A673 (cell line): ENCODE data around the gene SLC8A3. TPM values are rescaled to one million over a fixed set of nuclear protein-coding genes. Genes with fewer than 3 reads are reported as not detected.

Source experiments
- BruUV-seq: library from RNA; stranded (reverse); fragments of 400-500 nt; replicated peaks from 2 replicates; lab custom pipeline; 2021; lab: Mats Ljungman, UMichigan
- CTCF ChIA-PET: fragments of 300-600 bp; sonication (Branson Sonifier 250); formaldehyde crosslinking; loops from one replicate; lab custom pipeline; 2022; ENCODE audit warnings: antibody characterized with exemption; lab: Charles Lee
- POLR2A ChIA-PET: fragments of 300-600 bp; sonication (Branson Sonifier 250); formaldehyde crosslinking; loops from one replicate; lab custom pipeline; 2022; ENCODE audit warnings: antibody characterized with exemption; ENCODE audit not compliant: low non-redundant PET; lab: Charles Lee
- DNase-seq: peaks from one replicate; pipeline ENCODE4 v3.0.0-alpha.2; 2015; ENCODE audit warnings: low spot score
- H3K27ac ChIP-seq: fragments of 200-600 bp; sonication (generic); 2 replicates; pipeline ENCODE4 v1.5.1; 2016; ENCODE audit warnings: mixed run types, low read depth, mild to moderate bottlenecking, mixed read lengths, antibody characterized with exemption, low read length; ENCODE audit not compliant: poor library complexity, severe bottlenecking
- H3K27me3 ChIP-seq: fragments of 200-600 bp; sonication (generic); replicated peaks from 2 replicates; pipeline ENCODE4 v1.6.1; 2017; ENCODE audit warnings: mixed run types, low read depth, mild to moderate bottlenecking, mixed read lengths, antibody characterized with exemption, low read length; ENCODE audit not compliant: insufficient read depth, poor library complexity
- H3K36me3 ChIP-seq: fragments of 200-600 bp; sonication (generic); 2 replicates; pipeline ENCODE4 v1.6.1; 2016; ENCODE audit warnings: mixed run types, mild to moderate bottlenecking, mixed read lengths, antibody characterized with exemption, low read length; ENCODE audit not compliant: insufficient read depth, poor library complexity, severe bottlenecking
- H3K4me1 ChIP-seq: fragments of 200-600 bp; sonication (generic); 2 replicates; pipeline ENCODE4 v1.6.1; 2017; ENCODE audit warnings: mixed run types, mild to moderate bottlenecking, mixed read lengths, antibody characterized with exemption, low read length; ENCODE audit not compliant: insufficient read depth, poor library complexity, severe bottlenecking
- H3K4me3 ChIP-seq: fragments of 200-600 bp; sonication (generic); 2 replicates; pipeline ENCODE4 v1.5.1; 2016; ENCODE audit warnings: low read depth, mixed run types, mild to moderate bottlenecking, mixed read lengths, low read length; ENCODE audit not compliant: poor library complexity, severe bottlenecking
- H3K9me3 ChIP-seq: fragments of 200-600 bp; sonication (generic); 2 replicates; pipeline ENCODE4 v1.6.1; 2016; ENCODE audit warnings: mixed run types, low read depth, mild to moderate bottlenecking, mixed read lengths, antibody characterized with exemption, low read length; ENCODE audit not compliant: poor library complexity, severe bottlenecking
- CTCF ChIP-seq: fragments of 300-800, 200-600 bp; sonication (generic); conservative IDR thresholded peaks from 2 replicates; pipeline ENCODE4 v1.5.1; 2017; ENCODE audit warnings: low read depth, mild to moderate bottlenecking, antibody characterized with exemption, low read length, moderate library complexity, mixed read lengths
- EZH2 ChIP-seq: fragments of 200-600 bp; sonication (generic); IDR thresholded peaks from 2 replicates; pipeline ENCODE4 v1.6.1; 2017; ENCODE audit warnings: borderline replicate concordance, low read depth, mild to moderate bottlenecking, mixed read lengths, antibody characterized with exemption, low read length; ENCODE audit not compliant: poor library complexity, severe bottlenecking
- intact Hi-C: fragments of 100-400 bp; cut with micrococcal nuclease; formaldehyde crosslinking; loops from one replicate; pipeline ENCODE4 v1.10.0; 2022; ENCODE audit not compliant: unreplicated experiment
- total RNA-seq: library from RNA; stranded (reverse); gene quantifications from 2 replicates; pipeline ENCODE4 v1.2.3, GENCODE V29; 2021

Gene SLC8A3
- total RNA-seq, 1 experiment from 2014 or later: not detected

GRCh38 chr14:69999261-69999674 is 189.5 kb downstream of the SLC8A3 start:
- Histone ChIP-seq H3K4me1 (no peaks in the 10 kb centered on the region), H3K27ac (no peak overlapping the region), H3K4me3 (no peak overlapping the region), H3K27me3 (peaks cover 35% of the 10 kb centered on the region), H3K36me3 (no peaks in the 10 kb centered on the region), H3K9me3 (no peaks in the 10 kb centered on the region)
- POLR2A ChIA-PET: no interaction called here
- CTCF ChIA-PET: no interaction called here
- no peak for DNase-seq
- intact Hi-C loops: no loop called here
- BruUV-seq: no TSS peak
- no peak for TF ChIP-seq CTCF
- no peak for TF ChIP-seq EZH2

- Histone ChIP-seq H3K9me3 (no peaks in the 10 kb centered on the region), H3K4me1 (no peaks in the 10 kb centered on the region), H3K36me3 (no peaks in the 10 kb centered on the region), H3K4me3 (no peak overlapping the region), H3K27me3 (peaks cover 50% of the 10 kb centered on the region), H3K27ac (no peak overlapping the region)
- intact Hi-C loops: no loop called here
- no TSS peak for BruUV-seq
- ChIA-PET POLR2A (no interaction called here), CTCF (no interaction called here)
- no peak for DNase-seq
- TF ChIP-seq CTCF (no peak), EZH2 (no peak)
These were observed 190.9 kb downstream of the SLC8A3 start for GRCh38 chr14:69997849-69998248.

- intact Hi-C loops: no loop called here
- CTCF ChIA-PET: no interaction called here
- Histone ChIP-seq H3K4me1 (no peaks in the 10 kb centered on the region), H3K4me3 (no peak overlapping the region), H3K27ac (no peak overlapping the region), H3K36me3 (no peaks in the 10 kb centered on the region), H3K9me3 (no peaks in the 10 kb centered on the region), H3K27me3 (peaks cover 61% of the 10 kb centered on the region)
- TF ChIP-seq CTCF (no peak), EZH2 (no peak)
- BruUV-seq: no TSS peak
- no peak for DNase-seq
- POLR2A ChIA-PET: no interaction called here
These were observed 192.5 kb downstream of the SLC8A3 start for GRCh38 chr14:69996216-69996615.

Other genes with a start within 250 kb of the SLC8A3 start
- 55.5 and 59.8 TPM in 2 replicates for gene COX16, start 170.7 kb upstream of the SLC8A3 start, total RNA-seq
- 25.0 and 27.7 TPM in 2 replicates for gene SYNJ2BP, start 228.1 kb upstream of the SLC8A3 start, total RNA-seq